Adrenal gland (tissue), 5 donors: ENCODE results near the gene MRPL54.

ENCODE experiments used
- CTCF ChIP-seq, 6 experiments: fragments of 450-650 bp in 4 of 6; fragments of 200-600 bp in 2 of 6; sonication (generic) in 1 of 6; IDR thresholded peaks; 1 replicate in 5 of 6; 2 replicates in 1 of 6; pipeline versions ENCODE4 v1.5.1 to v1.8.0; 2016 to 2021; ENCODE audit warnings: antibody characterized with exemption in 6 of 6, mild to moderate bottlenecking in 2 of 6, moderate library complexity in 1 of 6
- POLR2A ChIP-seq, 2 donors: fragments of 450-650 bp; IDR thresholded peaks; one replicate each; pipeline ENCODE4 v1.6.1; 2017; ENCODE audit warnings: antibody characterized with exemption in 2 of 2, mild to moderate bottlenecking in 2 of 2, moderate library complexity in 1 of 2
- donor health status: DM: no; HTN: no; CAD: no.

DNA sequence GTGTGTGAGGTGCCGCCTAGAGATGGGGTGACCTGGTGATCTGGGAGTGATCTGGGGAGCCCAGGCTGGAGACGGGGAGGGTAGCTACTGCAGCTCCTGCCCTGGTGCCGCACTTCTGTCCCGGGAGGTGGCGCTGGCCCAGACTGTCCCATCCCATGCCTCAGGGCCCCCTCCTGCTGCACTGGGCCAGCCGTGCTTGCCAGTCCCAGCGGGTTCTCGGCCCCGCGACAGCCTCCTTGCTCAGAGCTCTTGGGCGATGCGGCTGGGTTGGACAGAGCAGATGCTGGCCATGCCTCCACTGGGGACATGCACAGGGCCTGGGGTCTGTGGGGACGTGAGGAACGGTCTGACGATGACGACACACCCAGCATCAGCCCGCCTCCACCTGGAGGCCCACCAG is 7.0 kb downstream of the MRPL54 start:
- TF ChIP-seq POLR2A (IDR thresholded peaks at IDR 0.05), result no peak
- no peak for TF ChIP-seq CTCF (IDR thresholded peaks at IDR 0.05)
